ENCODE data around the gene CALD1.

GRCh38 chr7:134893920-134894319, 114.5 kb downstream of the CALD1 start:
- TF ChIP-seq CTCF (IDR thresholded peaks at IDR 0.05) = no peak
- no peak for TF ChIP-seq POLR2A (IDR thresholded peaks at IDR 0.05)

All from body of pancreas (tissue), 4 donors.